NOMO-1 (cell line): Measurements from ENCODE around the gene RNF10.
"Not testable (repeated sequence)": the region's sequence is repeated elsewhere in the genome, so short reads cannot be mapped to it uniquely, and the experiment has no call there.

ENCODE experiments used
- DNase-seq, 2 experiments: peaks; one replicate each; lab custom pipeline; 2025; ENCODE audit not compliant: unreplicated experiment in 2 of 2; lab: John Stamatoyannopoulos, UW

The RNF10 gene

GRCh38 chr12:120610560-120610959 is 76.4 kb downstream of the RNF10 start:
- DNase-seq = no peak

- DNase-seq = not testable (repeated sequence)
These were observed 77.4 kb downstream of the RNF10 start for GRCh38 chr12:120611534-120611933.

- no peak for DNase-seq
These were observed 80.7 kb downstream of the RNF10 start for GRCh38 chr12:120614848-120615247.

DNA sequence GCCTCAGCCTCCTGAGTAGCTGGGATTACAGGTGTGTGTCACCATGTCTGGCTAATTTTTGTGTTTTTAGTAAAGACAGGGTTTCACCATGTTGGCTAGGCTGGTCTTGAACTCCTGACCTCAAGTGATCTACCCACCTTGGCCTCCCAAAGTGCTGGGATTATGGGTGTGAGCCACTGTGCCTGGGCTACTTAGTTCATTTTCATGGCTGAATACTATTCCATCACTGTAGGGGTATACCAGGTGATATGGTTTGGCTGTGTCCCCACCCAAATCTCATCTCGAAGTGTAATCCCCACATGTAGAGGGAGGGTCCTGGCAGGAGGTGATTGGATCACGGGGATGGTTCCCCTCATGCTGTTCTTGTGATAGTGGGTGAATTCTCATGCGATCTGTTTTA is 83.0 kb downstream of the RNF10 start:
- DNase-seq = not testable (repeated sequence)

DNA sequence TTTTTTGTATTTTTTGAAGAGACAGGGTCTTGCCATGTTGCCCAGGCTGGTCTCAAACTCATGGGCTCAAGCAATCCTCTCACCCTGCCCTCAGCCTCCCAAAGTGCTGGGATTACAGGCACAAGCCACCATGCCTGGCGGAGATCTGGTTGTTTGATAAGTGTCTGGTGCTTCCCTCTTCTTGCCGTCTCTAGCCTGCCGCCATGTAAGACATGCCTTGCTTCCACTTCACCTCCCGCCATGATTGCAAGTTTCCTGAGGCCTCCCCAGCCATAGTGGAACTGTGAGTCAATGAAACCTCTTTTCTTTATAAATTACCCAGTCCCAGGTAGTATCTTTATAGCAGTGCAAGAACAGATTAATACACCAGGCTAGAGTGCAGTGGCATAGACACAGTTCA is 83.6 kb downstream of the RNF10 start:
- not testable (repeated sequence) for DNase-seq

DNA sequence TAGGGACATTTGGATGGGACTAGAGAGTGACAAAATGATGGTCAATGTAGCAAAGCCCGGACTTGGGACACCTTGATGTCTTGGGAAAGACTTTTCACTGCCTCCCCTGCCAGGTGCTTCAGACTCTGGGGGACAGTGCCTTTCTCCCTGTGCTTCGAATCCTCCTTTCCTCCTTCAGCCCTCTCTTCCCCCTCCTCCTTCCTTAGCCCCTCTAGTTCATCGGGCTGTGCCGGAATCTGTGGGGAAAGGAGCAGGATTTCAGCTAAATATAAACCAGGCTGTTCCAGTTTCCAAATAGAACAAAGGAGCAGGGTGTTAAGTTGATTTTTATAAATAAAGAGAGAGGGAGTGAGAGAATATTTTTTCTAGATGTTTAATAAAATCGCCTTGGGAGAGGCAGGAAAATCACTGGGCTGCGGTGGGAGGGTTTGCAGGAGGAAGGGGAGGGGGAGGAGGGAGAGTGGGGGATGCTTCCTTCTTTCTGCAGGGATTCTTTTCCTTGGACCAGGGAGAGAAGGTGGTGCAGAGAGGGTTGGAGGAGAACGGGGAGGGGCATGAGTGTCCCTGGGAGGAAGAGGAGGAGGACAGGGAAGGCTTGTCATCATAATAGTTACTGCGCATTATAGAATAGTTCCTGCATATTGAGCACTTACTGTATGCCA is 84.9 kb downstream of the RNF10 start:
- DNase-seq = no peak

DNA sequence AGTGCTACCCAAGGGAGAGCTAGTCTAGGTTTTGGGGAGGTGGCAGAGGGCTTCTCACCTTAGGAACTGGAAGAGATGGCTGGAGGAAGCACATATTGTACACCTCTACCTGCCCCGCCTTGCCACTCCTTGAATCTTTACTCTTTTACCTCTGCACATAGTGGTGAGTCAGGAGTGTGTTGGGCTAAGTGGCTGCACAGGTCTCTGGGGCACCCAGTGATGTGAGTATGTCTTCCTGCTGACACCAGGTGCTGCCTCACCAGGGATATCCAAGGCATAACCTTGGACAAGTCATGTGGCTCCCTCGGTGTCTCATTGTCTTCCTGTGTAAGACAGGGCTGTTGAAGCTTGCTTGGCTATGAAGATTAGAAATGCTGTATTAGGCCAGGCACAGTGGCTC is 86.5 kb downstream of the RNF10 start:
- no peak for DNase-seq

DNA sequence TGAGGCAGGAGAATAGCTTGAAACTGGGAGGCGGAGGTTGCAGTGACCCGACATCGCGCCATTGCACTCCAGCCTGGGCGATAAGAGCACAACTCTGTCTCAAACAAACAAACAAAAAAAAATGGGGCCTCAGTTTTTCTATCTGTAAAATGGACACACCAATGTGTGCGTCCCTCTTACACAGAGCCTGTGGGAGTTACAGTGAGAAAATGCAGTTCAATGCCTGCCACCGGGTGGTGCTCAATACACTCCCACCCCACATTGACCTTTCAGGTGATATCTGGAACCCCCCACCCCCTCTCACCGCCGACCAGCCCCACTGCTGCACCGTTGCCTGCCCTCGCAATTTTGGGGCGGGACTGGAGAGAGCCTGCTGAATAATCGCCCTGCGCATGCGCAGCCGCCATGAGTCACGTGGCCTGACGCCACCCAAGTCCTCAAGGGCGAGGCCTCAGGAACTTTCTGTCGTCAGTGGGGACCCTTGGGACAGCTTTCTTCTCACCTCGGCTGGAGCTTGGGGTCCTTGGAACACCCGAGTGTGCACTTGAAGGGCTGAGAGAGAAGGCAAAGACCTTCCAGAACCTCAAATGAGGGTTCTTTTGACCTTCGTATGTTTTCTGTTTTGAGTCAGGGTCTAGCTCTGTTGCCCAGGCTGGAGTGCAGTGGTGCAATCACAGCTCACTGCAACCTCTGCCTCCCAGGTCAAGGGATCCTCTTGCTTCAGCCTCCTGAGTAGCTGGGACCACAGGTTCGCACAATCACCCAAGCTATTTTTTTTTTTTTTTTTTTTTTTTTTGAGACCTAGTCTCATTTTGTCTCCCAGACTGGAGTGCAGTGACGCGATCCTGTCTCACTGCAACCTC is 91.6 kb downstream of the RNF10 start:
- DNase-seq = no peak
